C4-2B (cell line): ENCODE results near the gene RASL10B.

Source experiments
- ZFX ChIP-seq: fragments of 450-650 bp; IDR thresholded peaks from 2 replicates; pipeline ENCODE4 v1.6.1; 2017
- TF ChIP-seq, protein P1 (sequence below): fragments of 450-650 bp; conservative IDR thresholded peaks from 2 replicates; pipeline ENCODE4 v1.5.1; 2017; ENCODE audit warnings: mild to moderate bottlenecking

DNA sequence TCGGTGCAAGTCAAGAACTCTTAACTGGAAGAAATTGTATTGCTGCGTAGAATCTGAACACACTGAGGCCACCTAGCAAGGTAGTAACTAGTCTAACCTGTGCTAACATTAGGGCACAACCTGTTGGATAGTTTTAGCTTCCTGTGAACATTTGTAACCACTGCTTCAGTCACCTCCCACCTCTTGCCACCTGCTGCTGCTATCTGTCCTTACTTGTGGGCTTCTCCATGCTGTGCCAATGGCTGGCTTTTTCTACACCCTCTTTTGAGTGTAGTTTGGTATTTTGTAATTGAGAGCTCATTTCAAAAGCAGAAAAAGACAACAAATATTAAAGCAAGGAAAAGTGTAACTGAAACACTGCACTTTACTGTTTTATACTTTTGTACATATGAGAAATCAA lies 7.7 kb upstream of the RASL10B start:
- TF ChIP-seq, protein P1, sequence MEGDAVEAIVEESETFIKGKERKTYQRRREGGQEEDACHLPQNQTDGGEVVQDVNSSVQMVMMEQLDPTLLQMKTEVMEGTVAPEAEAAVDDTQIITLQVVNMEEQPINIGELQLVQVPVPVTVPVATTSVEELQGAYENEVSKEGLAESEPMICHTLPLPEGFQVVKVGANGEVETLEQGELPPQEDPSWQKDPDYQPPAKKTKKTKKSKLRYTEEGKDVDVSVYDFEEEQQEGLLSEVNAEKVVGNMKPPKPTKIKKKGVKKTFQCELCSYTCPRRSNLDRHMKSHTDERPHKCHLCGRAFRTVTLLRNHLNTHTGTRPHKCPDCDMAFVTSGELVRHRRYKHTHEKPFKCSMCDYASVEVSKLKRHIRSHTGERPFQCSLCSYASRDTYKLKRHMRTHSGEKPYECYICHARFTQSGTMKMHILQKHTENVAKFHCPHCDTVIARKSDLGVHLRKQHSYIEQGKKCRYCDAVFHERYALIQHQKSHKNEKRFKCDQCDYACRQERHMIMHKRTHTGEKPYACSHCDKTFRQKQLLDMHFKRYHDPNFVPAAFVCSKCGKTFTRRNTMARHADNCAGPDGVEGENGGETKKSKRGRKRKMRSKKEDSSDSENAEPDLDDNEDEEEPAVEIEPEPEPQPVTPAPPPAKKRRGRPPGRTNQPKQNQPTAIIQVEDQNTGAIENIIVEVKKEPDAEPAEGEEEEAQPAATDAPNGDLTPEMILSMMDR = no peak
- TF ChIP-seq ZFX = no peak
